IMR-90 (cell line): Measurements from ENCODE around the gene SLC25A33. TPM values are rescaled to one million over a fixed set of nuclear protein-coding genes. Genes with fewer than 3 reads are reported as not detected.

ENCODE experiments used
- ATAC-seq: fragments of 200-7000 bp; cut with Tn5 transposase; 2 replicates; pipeline ENCODE4 v1.9.1; 2020; ENCODE audit warnings: low read depth, mild to moderate bottlenecking, moderate library complexity
- BruUV-seq: library from RNA; stranded (reverse); fragments of 400-500 nt; replicated peaks from 2 replicates; lab custom pipeline; 2021; lab: Mats Ljungman, UMichigan
- CTCF ChIA-PET: fragments of 300-600 bp; formaldehyde crosslinking; extraction: SDS; loops from one replicate; lab custom pipeline; 2021; ENCODE audit warnings: antibody characterized with exemption; lab: Yijun Ruan, JAX
- POLR2A ChIA-PET: fragments of 300-600 bp; sonication (Branson Sonifier 250); formaldehyde crosslinking; loops from one replicate; lab custom pipeline; 2022; ENCODE audit warnings: antibody characterized with exemption; ENCODE audit not compliant: unreplicated experiment; lab: Charles Lee
- DNase-seq: peaks from one replicate; pipeline ENCODE4 v3.0.0; 2013
- H2AFZ ChIP-seq: replicated peaks from 2 replicates; pipeline ENCODE3; 2013; ENCODE audit warnings: low read length, mild to moderate bottlenecking; ENCODE audit not compliant: poor library complexity
- H2AK5ac ChIP-seq: 2 replicates; pipeline ENCODE4 v1.6.1; 2013; ENCODE audit warnings: low read depth, low read length, inconsistent platforms
- H2AK9ac ChIP-seq: replicated peaks from 2 replicates; pipeline ENCODE3; 2013; ENCODE audit warnings: mild to moderate bottlenecking, low read depth, low read length, moderate library complexity; ENCODE audit not compliant: poor library complexity
- H2BK120ac ChIP-seq: 2 replicates; pipeline ENCODE4 v1.6.1; 2013; ENCODE audit warnings: low read depth, low read length, inconsistent platforms
- H2BK15ac ChIP-seq: 3 replicates; pipeline ENCODE4 v1.6.1; 2013; ENCODE audit warnings: low read depth, low read length, inconsistent platforms
- H2BK20ac ChIP-seq: 2 replicates; pipeline ENCODE4 v1.6.1; 2013; ENCODE audit warnings: low read depth, mild to moderate bottlenecking, inconsistent platforms, low read length, moderate library complexity
- H2BK5ac ChIP-seq: 2 replicates; pipeline ENCODE4 v1.6.1; 2013; ENCODE audit warnings: mild to moderate bottlenecking, low read depth, low read length, inconsistent platforms; ENCODE audit not compliant: poor library complexity, severe bottlenecking
- H3K14ac ChIP-seq: replicated peaks from 2 replicates; pipeline ENCODE4 v1.6.1; 2013; ENCODE audit warnings: low read depth, low read length, inconsistent platforms
- H3K18ac ChIP-seq: 2 replicates; pipeline ENCODE4 v1.6.1; 2013; ENCODE audit warnings: low read depth, low read length, control low read depth
- H3K23ac ChIP-seq: 2 replicates; pipeline ENCODE4 v1.6.1; 2013; ENCODE audit warnings: low read depth, low read length, inconsistent platforms
- H3K27ac ChIP-seq: 2 replicates; pipeline ENCODE4 v1.5.1; 2013; ENCODE audit warnings: mild to moderate bottlenecking, control low read depth, low read length; ENCODE audit not compliant: insufficient read depth
- H3K27me3 ChIP-seq: 2 replicates; pipeline ENCODE4 v1.6.1; 2013; ENCODE audit warnings: low read length; ENCODE audit not compliant: control insufficient read depth, insufficient read depth
- H3K36me3 ChIP-seq: 2 replicates; pipeline ENCODE4 v1.6.1; 2013; ENCODE audit warnings: low read length, mixed read lengths; ENCODE audit not compliant: control insufficient read depth, insufficient read depth
- H3K4ac ChIP-seq: 2 replicates; pipeline ENCODE4 v1.6.1; 2013; ENCODE audit warnings: low read depth, low read length, inconsistent platforms
- H3K4me1 ChIP-seq: 2 replicates; pipeline ENCODE4 v1.6.1; 2013; ENCODE audit warnings: low read length, mixed read lengths; ENCODE audit not compliant: control insufficient read depth, insufficient read depth
- H3K4me2 ChIP-seq: 2 replicates; pipeline ENCODE4 v1.6.1; 2013; ENCODE audit warnings: low read depth, mild to moderate bottlenecking, control low read depth, low read length, moderate library complexity
- H3K4me3 ChIP-seq: 2 replicates; pipeline ENCODE4 v1.5.1; 2013; ENCODE audit warnings: low read depth, mild to moderate bottlenecking, control low read depth, low read length, moderate library complexity; ENCODE audit not compliant: insufficient read depth
- H3K56ac ChIP-seq: 2 replicates; pipeline ENCODE4 v1.6.1; 2013; ENCODE audit warnings: low read length, inconsistent platforms; ENCODE audit not compliant: insufficient read depth; ENCODE audit errors: extremely low read depth
- H3K79me1 ChIP-seq, 2 experiments: 2 replicates each; pipeline ENCODE4 v1.6.1; 2013; ENCODE audit warnings: low read length in 2 of 2, inconsistent platforms in 1 of 2, low read depth in 1 of 2
- H3K9ac ChIP-seq: 2 replicates; pipeline ENCODE4 v1.6.1; 2013; ENCODE audit warnings: low read depth, low read length, control low read depth
- H3K9me1 ChIP-seq: 2 replicates; pipeline ENCODE4 v1.6.1; 2013; ENCODE audit warnings: low read length, inconsistent platforms; ENCODE audit not compliant: insufficient read depth
- H3K9me3 ChIP-seq: 2 replicates; pipeline ENCODE4 v1.6.1; 2013; ENCODE audit warnings: low read length; ENCODE audit not compliant: control insufficient read depth, insufficient read depth
- H4K20me1 ChIP-seq: 2 replicates; pipeline ENCODE4 v1.6.1; 2013; ENCODE audit warnings: low read length, inconsistent platforms; ENCODE audit not compliant: insufficient read depth
- H4K5ac ChIP-seq: 2 replicates; pipeline ENCODE4 v1.6.1; 2013; ENCODE audit warnings: mild to moderate bottlenecking, low read depth, low read length, control low read depth
- H4K8ac ChIP-seq, 2 experiments: 2 replicates each; pipeline ENCODE4 v1.6.1; 2013; ENCODE audit warnings: low read depth in 2 of 2, low read length in 2 of 2, control low read depth in 1 of 2, inconsistent platforms in 1 of 2
- H4K91ac ChIP-seq: 2 replicates; pipeline ENCODE4 v1.6.1; 2013; ENCODE audit warnings: low read depth, low read length, inconsistent platforms; ENCODE audit not compliant: insufficient read depth
- BHLHE40 ChIP-seq: fragments of 150-350 bp; IDR thresholded peaks from 2 replicates; pipeline ENCODE4 v1.6.1; 2016; ENCODE audit warnings: mild to moderate bottlenecking, low read depth, low read length
- CEBPB ChIP-seq: IDR thresholded peaks from 2 replicates; pipeline ENCODE4 v1.6.1; 2012; ENCODE audit warnings: low read depth, low read length, improper control_type of control experiment
- CHD1 ChIP-seq: IDR thresholded peaks from 2 replicates; pipeline ENCODE4 v1.6.1; 2012; ENCODE audit warnings: low read depth, low read length, improper control_type of control experiment
- FOS ChIP-seq: fragments of 150-350 bp; IDR thresholded peaks from 2 replicates; pipeline ENCODE4 v1.6.1; 2016; ENCODE audit warnings: low read depth, low read length
- MAFK ChIP-seq: IDR thresholded peaks from 2 replicates; pipeline ENCODE4 v1.6.1; 2012; ENCODE audit warnings: low read depth, low read length, improper control_type of control experiment
- MAZ ChIP-seq: IDR thresholded peaks from 2 replicates; pipeline ENCODE4 v1.6.1; 2012; ENCODE audit warnings: low read depth, mild to moderate bottlenecking, low read length, improper control_type of control experiment, moderate library complexity, borderline replicate concordance
- MXI1 ChIP-seq: IDR thresholded peaks from 2 replicates; pipeline ENCODE4 v1.6.1; 2012; ENCODE audit warnings: low read depth, mild to moderate bottlenecking, low read length, moderate library complexity, borderline replicate concordance
- NFE2L2 ChIP-seq: fragments of 150-350 bp; IDR thresholded peaks from 2 replicates; pipeline ENCODE4 v1.6.1; 2016; ENCODE audit warnings: low read depth, mild to moderate bottlenecking, low read length
- POLR2A ChIP-seq: IDR thresholded peaks from 2 replicates; pipeline ENCODE4 v1.6.1; 2012; ENCODE audit warnings: mild to moderate bottlenecking, low read depth, low read length
- RAD21 ChIP-seq: IDR thresholded peaks from 2 replicates; pipeline ENCODE4 v1.6.1; 2012; ENCODE audit warnings: low read length, improper control_type of control experiment
- RCOR1 ChIP-seq: IDR thresholded peaks from 2 replicates; pipeline ENCODE4 v1.6.1; 2012; ENCODE audit warnings: mild to moderate bottlenecking, low read length, improper control_type of control experiment; ENCODE audit not compliant: insufficient replicate concordance
- RFX5 ChIP-seq: IDR thresholded peaks from 2 replicates; pipeline ENCODE4 v1.8.0; 2012; ENCODE audit warnings: low read depth, mild to moderate bottlenecking, low read length, moderate library complexity
- SMC3 ChIP-seq: fragments of 150-350 bp; IDR thresholded peaks from 2 replicates; pipeline ENCODE4 v1.6.1; 2016; ENCODE audit warnings: low read depth, mild to moderate bottlenecking, antibody characterized with exemption, low read length, moderate library complexity
- USF2 ChIP-seq: fragments of 150-350 bp; IDR thresholded peaks from 2 replicates; pipeline ENCODE4 v1.6.1; 2017; ENCODE audit warnings: mild to moderate bottlenecking, antibody characterized with exemption, low read length, low read depth
- WGBS, 2 experiments: methylation state at CpG; one replicate each; pipeline versions ENCODE4 v1.1.5 to v1.1.7; 2013; ENCODE audit warnings: missing lambda C conversion rate in 2 of 2; ENCODE audit not compliant: insufficient read length in 1 of 2; ENCODE audit errors: extremely low coverage in 2 of 2; 5-methylcytosine and 5-hydroxymethylcytosine counted together
- dilution Hi-C: fragments of 300-500 bp; cut with HindIII; formaldehyde crosslinking; loops from one replicate; pipeline ENCODE4 v1.14.3; 2018; ENCODE audit warnings: low sequenced_read_pairs; ENCODE audit not compliant: unreplicated experiment
- in situ Hi-C: fragments of 300-500 bp; cut with MboI; formaldehyde crosslinking; loops from 3 replicates; pipeline ENCODE4 v1.14.3; 2019; ENCODE audit warnings: low sequenced_read_pairs, inconsistent platforms, mixed read lengths
- intact Hi-C: fragments of 100-400 bp; cut with micrococcal nuclease; formaldehyde crosslinking; loops from 2 replicates; pipeline ENCODE4 v1.10.0; 2022
- polyA plus RNA-seq, 3 experiments: library from polyadenylated mRNA; depleted of rRNA; stranded (reverse); fragments of >200 nt; gene quantifications; 2 replicates each; pipeline ENCODE4 v1.2.3, GENCODE V29; 2012; ENCODE audit warnings: low replicate concordance in 1 of 3
- total RNA-seq: library from RNA; depleted of rRNA; stranded (reverse); fragments of >200 nt; gene quantifications from 2 replicates; pipeline ENCODE4 v1.2.3, GENCODE V29; 2012
- TF ChIP-seq, protein P1 (sequence below): conservative IDR thresholded peaks from 2 replicates; pipeline ENCODE4 v1.5.1; 2012; ENCODE audit warnings: mild to moderate bottlenecking, low read depth, low read length, improper control_type of control experiment
- TF ChIP-seq, protein P2 (sequence below): fragments of 150-350 bp; IDR thresholded peaks from 2 replicates; pipeline ENCODE4 v1.6.1; 2016; ENCODE audit warnings: low read depth, mild to moderate bottlenecking, low read length, moderate library complexity, borderline replicate concordance

Gene SLC25A33
- total and polyA plus RNA-seq, 2 of the 4 experiments (the other 2 are of a cell fraction) = 2.5 to 3.0 TPM

- H3K4me3 ChIP-seq = no peak overlapping the region
- H3K56ac ChIP-seq = no peak overlapping the region
- no peaks in the 10 kb centered on the region for H3K9me3 ChIP-seq
- no peak overlapping the region for H3K18ac ChIP-seq
- H3K9me1 ChIP-seq = peaks cover 3% of the 10 kb centered on the region; the same call in 1 of the 2 replicates
- H4K91ac ChIP-seq = no peak overlapping the region
- no peak overlapping the region for H3K27ac ChIP-seq
- peak overlapping the region; percentile 43 to 90; a peak in 2 of 4 replicates for H4K8ac ChIP-seq
- intact Hi-C loops (no loop called here), dilution Hi-C loops (no loop called here), in situ Hi-C loops (no loop called here)
- ATAC-seq (no peak), DNase-seq (no peak)
- H3K27me3 ChIP-seq = no peaks in the 10 kb centered on the region
- peak overlapping the region; percentile 5 for H2AK9ac ChIP-seq
- ChIA-PET POLR2A (no interaction called here), CTCF (interaction anchor here (0.6 kb wide), 1 partner anchor 385 kb away, joined by 3 read pairs; no protein-coding TSS in a partner anchor)
- no peak overlapping the region for H3K9ac ChIP-seq
- no peak overlapping the region for H2BK15ac ChIP-seq
- 0 out of 2 replicates have a peak, but pooled peaks cover 2% of the 10 kb centered on the region for H3K4me1 ChIP-seq
- H2BK5ac ChIP-seq = peak overlapping the region; percentile 22
- TF ChIP-seq FOS (no peak), BHLHE40 (no peak), SMC3 (no peak), CEBPB (no peak), POLR2A (no peak), MAFK (no peak), MXI1 (no peak), RAD21 (no peak), RFX5 (no peak), CHD1 (no peak), MAZ (no peak), NFE2L2 (no peak), USF2 (no peak), RCOR1 (no peak)
- TF ChIP-seq, protein P1, sequence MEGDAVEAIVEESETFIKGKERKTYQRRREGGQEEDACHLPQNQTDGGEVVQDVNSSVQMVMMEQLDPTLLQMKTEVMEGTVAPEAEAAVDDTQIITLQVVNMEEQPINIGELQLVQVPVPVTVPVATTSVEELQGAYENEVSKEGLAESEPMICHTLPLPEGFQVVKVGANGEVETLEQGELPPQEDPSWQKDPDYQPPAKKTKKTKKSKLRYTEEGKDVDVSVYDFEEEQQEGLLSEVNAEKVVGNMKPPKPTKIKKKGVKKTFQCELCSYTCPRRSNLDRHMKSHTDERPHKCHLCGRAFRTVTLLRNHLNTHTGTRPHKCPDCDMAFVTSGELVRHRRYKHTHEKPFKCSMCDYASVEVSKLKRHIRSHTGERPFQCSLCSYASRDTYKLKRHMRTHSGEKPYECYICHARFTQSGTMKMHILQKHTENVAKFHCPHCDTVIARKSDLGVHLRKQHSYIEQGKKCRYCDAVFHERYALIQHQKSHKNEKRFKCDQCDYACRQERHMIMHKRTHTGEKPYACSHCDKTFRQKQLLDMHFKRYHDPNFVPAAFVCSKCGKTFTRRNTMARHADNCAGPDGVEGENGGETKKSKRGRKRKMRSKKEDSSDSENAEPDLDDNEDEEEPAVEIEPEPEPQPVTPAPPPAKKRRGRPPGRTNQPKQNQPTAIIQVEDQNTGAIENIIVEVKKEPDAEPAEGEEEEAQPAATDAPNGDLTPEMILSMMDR = no peak
- TF ChIP-seq, protein P2, sequence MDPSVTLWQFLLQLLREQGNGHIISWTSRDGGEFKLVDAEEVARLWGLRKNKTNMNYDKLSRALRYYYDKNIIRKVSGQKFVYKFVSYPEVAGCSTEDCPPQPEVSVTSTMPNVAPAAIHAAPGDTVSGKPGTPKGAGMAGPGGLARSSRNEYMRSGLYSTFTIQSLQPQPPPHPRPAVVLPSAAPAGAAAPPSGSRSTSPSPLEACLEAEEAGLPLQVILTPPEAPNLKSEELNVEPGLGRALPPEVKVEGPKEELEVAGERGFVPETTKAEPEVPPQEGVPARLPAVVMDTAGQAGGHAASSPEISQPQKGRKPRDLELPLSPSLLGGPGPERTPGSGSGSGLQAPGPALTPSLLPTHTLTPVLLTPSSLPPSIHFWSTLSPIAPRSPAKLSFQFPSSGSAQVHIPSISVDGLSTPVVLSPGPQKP = no peak
- peak overlapping the region; percentile 96 for H2AFZ ChIP-seq
- no peak overlapping the region for H2AK5ac ChIP-seq
- H2BK20ac ChIP-seq = no peak overlapping the region
- H3K4me2 ChIP-seq = peak overlapping the region; percentile 2; the same call in 1 of the 2 replicates
- H4K20me1 ChIP-seq = peaks cover 21% of the 10 kb centered on the region
- BruUV-seq = no TSS peak
- H2BK120ac ChIP-seq = no peak overlapping the region
- H3K36me3 ChIP-seq = no peaks in the 10 kb centered on the region
- peak overlapping the region; percentile 65; the same call in 1 of the 2 replicates for H3K23ac ChIP-seq
- H4K5ac ChIP-seq = peak overlapping the region; percentile 28
- peak overlapping the region; percentile 71 for H3K14ac ChIP-seq
- H3K79me1 ChIP-seq = peaks cover 7 to 29% of the 10 kb centered on the region in 2 experiments; a peak in 3 of 4 replicates
- peak overlapping the region; percentile 40; the same call in 1 of the 2 replicates for H3K4ac ChIP-seq
- WGBS, 2 experiments = 86% methylated on average over 17 of the region's 23 CpGs; no CpG with 5 or more reads in 1 of the 2 experiments
Observed at GRCh38 chr1:9538669-9539164, 548 bp upstream of the SLC25A33 start.
